Measurements from ENCODE around the gene GRN. TPM values are rescaled to one million over a fixed set of nuclear protein-coding genes. Genes with fewer than 3 reads are reported as not detected.

Gene GRN
- total and polyA plus RNA-seq, 2 of the 13 experiments (the other 11 are each of a cell fraction or from before 2014, with no cell fraction given) = 86.6 to 143 TPM

DNA sequence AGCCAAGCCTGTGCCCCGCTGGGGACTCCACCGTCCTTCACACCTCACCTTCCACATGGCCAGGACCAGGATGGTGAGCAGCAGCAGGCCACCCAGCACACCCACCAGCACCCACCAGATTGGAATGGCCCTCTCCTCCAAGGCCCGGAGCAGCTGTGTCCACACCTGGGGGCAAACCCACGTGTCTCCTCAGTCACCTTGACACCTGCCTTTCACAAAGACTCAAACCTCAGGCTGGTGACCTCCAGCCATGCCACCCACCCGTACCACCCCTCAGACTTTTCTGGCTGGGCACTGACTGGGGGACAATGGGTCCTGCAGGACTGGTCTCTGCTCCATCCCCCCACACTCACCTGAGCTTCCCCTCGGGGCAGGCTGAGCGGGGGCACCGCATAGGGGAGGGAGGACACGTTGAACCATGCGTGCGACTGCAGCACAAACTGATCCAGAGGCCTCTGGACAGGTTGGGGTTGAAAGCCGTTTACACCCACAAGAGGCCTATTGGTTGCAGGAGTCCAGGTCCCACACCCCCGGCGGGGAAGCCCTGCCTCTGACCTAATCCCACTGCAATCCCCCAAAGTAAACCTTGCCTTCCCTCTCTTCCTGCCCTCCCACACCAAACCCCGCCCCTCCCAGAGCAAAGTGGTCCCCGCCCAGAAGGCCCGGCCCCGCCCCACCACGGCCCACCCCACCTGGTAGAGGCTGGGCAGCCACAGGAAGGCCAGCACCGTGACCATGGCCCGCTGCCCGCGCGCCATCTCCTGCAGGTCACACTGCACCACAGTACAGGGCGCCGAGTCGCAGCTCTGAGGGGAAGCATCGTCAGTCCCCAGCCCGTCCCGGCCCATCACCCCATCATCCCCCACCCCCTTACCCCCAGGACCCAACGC is 29.4 kb downstream of the GRN start (continued):
- TF ChIP-seq ZBTB21 (CRISPR knock-in tag; IDR thresholded peaks at IDR 0.05) = no peak
- TF ChIP-seq HNRNPK (IDR thresholded peaks at IDR 0.05; ENCODE audit: low read depth, low read length, poor library complexity, severe bottlenecking) = no peak
- TF ChIP-seq, protein P1, sequence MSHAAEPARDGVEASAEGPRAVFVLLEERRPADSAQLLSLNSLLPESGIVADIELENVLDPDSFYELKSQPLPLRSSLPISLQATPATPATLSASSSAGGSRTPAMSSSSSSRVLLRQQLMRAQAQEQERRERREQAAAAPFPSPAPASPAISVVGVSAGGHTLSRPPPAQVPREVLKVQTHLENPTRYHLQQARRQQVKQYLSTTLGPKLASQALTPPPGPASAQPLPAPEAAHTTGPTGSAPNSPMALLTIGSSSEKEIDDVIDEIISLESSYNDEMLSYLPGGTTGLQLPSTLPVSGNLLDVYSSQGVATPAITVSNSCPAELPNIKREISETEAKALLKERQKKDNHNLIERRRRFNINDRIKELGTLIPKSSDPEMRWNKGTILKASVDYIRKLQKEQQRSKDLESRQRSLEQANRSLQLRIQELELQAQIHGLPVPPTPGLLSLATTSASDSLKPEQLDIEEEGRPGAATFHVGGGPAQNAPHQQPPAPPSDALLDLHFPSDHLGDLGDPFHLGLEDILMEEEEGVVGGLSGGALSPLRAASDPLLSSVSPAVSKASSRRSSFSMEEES (CRISPR knock-in tag; IDR thresholded peaks at IDR 0.05) = no peak
- TF ChIP-seq NR3C1 (CRISPR knock-in tag; IDR thresholded peaks at IDR 0.05) = no peak
- TF ChIP-seq, protein P2, sequence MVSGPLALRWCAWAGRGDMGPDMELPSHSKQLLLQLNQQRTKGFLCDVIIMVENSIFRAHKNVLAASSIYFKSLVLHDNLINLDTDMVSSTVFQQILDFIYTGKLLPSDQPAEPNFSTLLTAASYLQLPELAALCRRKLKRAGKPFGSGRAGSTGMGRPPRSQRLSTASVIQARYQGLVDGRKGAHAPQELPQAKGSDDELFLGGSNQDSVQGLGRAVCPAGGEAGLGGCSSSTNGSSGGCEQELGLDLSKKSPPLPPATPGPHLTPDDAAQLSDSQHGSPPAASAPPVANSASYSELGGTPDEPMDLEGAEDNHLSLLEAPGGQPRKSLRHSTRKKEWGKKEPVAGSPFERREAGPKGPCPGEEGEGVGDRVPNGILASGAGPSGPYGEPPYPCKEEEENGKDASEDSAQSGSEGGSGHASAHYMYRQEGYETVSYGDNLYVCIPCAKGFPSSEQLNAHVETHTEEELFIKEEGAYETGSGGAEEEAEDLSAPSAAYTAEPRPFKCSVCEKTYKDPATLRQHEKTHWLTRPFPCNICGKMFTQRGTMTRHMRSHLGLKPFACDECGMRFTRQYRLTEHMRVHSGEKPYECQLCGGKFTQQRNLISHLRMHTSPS (CRISPR knock-in tag; IDR thresholded peaks at IDR 0.05; ENCODE audit: low read depth) = peak; percentile 46; the same call in 1 of the 2 replicates
- TF ChIP-seq EP300 (IDR thresholded peaks at IDR 0.05; ENCODE audit: low read depth in 2 of 2, low read length in 2 of 2) = peak in 1 of 2 experiments; percentile 31; a peak in 1 of 4 replicates
- TF ChIP-seq EP300 (CRISPR knock-in tag; IDR thresholded peaks at IDR 0.05; ENCODE audit: borderline replicate concordance) = no peak
- no peak for TF ChIP-seq CHD4 (IDR thresholded peaks at IDR 0.05; ENCODE audit: borderline replicate concordance, low read length)
- TF ChIP-seq, protein P3, sequence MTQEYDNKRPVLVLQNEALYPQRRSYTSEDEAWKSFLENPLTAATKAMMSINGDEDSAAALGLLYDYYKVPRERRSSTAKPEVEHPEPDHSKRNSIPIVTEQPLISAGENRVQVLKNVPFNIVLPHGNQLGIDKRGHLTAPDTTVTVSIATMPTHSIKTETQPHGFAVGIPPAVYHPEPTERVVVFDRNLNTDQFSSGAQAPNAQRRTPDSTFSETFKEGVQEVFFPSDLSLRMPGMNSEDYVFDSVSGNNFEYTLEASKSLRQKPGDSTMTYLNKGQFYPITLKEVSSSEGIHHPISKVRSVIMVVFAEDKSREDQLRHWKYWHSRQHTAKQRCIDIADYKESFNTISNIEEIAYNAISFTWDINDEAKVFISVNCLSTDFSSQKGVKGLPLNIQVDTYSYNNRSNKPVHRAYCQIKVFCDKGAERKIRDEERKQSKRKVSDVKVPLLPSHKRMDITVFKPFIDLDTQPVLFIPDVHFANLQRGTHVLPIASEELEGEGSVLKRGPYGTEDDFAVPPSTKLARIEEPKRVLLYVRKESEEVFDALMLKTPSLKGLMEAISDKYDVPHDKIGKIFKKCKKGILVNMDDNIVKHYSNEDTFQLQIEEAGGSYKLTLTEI (CRISPR knock-in tag; conservative IDR thresholded peaks at IDR 0.05) = no peak
- no peak; the same call in 1 of the 2 replicates for TF ChIP-seq ARHGAP35 (CRISPR knock-in tag; IDR thresholded peaks at IDR 0.05; ENCODE audit: borderline replicate concordance)
- no peak for TF ChIP-seq HMGA1 (CRISPR knock-in tag; conservative IDR thresholded peaks at IDR 0.05)
- no peak for TF ChIP-seq KAT2B (IDR thresholded peaks at IDR 0.05; ENCODE audit: borderline replicate concordance, low read depth, low read length)
- TF ChIP-seq, protein P4, sequence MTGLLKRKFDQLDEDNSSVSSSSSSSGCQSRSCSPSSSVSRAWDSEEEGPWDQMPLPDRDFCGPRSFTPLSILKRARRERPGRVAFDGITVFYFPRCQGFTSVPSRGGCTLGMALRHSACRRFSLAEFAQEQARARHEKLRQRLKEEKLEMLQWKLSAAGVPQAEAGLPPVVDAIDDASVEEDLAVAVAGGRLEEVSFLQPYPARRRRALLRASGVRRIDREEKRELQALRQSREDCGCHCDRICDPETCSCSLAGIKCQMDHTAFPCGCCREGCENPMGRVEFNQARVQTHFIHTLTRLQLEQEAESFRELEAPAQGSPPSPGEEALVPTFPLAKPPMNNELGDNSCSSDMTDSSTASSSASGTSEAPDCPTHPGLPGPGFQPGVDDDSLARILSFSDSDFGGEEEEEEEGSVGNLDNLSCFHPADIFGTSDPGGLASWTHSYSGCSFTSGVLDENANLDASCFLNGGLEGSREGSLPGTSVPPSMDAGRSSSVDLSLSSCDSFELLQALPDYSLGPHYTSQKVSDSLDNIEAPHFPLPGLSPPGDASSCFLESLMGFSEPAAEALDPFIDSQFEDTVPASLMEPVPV (CRISPR knock-in tag; IDR thresholded peaks at IDR 0.05) = peak; percentile 72; the same call in 1 of the 2 replicates
- TF ChIP-seq SALL1 (CRISPR knock-in tag; IDR thresholded peaks at IDR 0.05) = no peak; the same call in none of the 2 replicates
- TF ChIP-seq TAF1 (CRISPR knock-in tag; IDR thresholded peaks at IDR 0.05) = peak; percentile 55; the same call in 1 of the 2 replicates
- peak; percentile 75; the same call in 1 of the 2 replicates for TF ChIP-seq ZMAT3 (CRISPR knock-in tag; conservative IDR thresholded peaks at IDR 0.05)
- TF ChIP-seq KLF9 (CRISPR knock-in tag; IDR thresholded peaks at IDR 0.05; ENCODE audit: low read depth) = no peak
- TF ChIP-seq, protein P5, sequence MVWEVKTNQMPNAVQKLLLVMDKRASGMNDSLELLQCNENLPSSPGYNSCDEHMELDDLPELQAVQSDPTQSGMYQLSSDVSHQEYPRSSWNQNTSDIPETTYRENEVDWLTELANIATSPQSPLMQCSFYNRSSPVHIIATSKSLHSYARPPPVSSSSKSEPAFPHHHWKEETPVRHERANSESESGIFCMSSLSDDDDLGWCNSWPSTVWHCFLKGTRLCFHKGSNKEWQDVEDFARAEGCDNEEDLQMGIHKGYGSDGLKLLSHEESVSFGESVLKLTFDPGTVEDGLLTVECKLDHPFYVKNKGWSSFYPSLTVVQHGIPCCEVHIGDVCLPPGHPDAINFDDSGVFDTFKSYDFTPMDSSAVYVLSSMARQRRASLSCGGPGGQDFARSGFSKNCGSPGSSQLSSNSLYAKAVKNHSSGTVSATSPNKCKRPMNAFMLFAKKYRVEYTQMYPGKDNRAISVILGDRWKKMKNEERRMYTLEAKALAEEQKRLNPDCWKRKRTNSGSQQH (CRISPR knock-in tag; IDR thresholded peaks at IDR 0.05; ENCODE audit: low read depth) = no peak
- TF ChIP-seq CC2D1A (CRISPR knock-in tag; IDR thresholded peaks at IDR 0.05) = no peak
- peak; percentile 43; the same call in 1 of the 2 replicates for TF ChIP-seq ZNF292 (CRISPR knock-in tag; IDR thresholded peaks at IDR 0.05; ENCODE audit: borderline replicate concordance, low read depth)
